NCI-H2227 treated with DMSO at 0.1 percent for 48 hours (cell line): ENCODE data around the gene SPIRE2.
"Not testable (repeated sequence)": the region's sequence is repeated elsewhere in the genome, so short reads cannot be mapped to it uniquely, and the experiment has no call there.

Source experiments
- DNase-seq: peaks from one replicate; lab custom pipeline; 2025; lab: John Stamatoyannopoulos, UW

Gene SPIRE2, protein sequence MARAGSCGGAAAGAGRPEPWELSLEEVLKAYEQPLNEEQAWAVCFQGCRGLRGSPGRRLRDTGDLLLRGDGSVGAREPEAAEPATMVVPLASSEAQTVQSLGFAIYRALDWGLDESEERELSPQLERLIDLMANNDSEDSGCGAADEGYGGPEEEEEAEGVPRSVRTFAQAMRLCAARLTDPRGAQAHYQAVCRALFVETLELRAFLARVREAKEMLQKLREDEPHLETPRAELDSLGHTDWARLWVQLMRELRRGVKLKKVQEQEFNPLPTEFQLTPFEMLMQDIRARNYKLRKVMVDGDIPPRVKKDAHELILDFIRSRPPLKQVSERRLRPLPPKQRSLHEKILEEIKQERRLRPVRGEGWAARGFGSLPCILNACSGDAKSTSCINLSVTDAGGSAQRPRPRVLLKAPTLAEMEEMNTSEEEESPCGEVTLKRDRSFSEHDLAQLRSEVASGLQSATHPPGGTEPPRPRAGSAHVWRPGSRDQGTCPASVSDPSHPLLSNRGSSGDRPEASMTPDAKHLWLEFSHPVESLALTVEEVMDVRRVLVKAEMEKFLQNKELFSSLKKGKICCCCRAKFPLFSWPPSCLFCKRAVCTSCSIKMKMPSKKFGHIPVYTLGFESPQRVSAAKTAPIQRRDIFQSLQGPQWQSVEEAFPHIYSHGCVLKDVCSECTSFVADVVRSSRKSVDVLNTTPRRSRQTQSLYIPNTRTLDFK

DNA sequence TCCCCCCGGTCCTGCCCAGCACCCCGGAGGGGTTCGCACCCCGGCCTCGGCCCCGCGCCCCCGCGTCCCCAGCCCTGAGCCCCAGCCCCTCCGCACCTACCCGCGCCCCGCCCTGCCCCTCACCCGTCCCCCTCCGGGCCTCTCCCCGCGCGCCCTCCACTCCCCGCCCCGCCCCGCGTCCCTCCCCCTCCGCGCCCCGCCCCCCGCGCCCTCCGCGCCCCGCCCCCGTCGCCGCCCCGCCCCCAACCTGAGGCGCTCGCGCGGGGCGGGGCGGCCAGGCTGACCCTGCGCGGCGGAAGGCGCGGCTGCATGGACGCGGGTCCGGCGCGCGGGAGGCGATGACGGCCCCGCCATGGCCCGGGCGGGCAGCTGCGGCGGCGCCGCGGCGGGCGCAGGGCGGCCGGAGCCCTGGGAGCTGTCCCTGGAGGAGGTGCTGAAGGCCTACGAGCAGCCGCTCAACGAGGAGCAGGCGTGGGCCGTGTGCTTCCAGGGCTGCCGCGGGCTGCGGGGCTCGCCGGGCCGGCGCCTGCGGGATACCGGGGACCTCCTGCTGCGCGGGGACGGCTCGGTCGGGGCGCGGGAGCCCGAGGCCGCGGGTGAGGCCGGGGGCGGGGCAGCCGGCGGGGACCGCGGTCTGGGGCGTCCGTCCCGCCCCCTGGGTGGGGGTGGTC, at the start of gene SPIRE2:
Gene SPIRE2 (plus strand): TSS at position 277 of the 671 bp plus-strand sequence. CDS start 76 bp downstream, at position 353.
- DNase-seq: no peak

DNA sequence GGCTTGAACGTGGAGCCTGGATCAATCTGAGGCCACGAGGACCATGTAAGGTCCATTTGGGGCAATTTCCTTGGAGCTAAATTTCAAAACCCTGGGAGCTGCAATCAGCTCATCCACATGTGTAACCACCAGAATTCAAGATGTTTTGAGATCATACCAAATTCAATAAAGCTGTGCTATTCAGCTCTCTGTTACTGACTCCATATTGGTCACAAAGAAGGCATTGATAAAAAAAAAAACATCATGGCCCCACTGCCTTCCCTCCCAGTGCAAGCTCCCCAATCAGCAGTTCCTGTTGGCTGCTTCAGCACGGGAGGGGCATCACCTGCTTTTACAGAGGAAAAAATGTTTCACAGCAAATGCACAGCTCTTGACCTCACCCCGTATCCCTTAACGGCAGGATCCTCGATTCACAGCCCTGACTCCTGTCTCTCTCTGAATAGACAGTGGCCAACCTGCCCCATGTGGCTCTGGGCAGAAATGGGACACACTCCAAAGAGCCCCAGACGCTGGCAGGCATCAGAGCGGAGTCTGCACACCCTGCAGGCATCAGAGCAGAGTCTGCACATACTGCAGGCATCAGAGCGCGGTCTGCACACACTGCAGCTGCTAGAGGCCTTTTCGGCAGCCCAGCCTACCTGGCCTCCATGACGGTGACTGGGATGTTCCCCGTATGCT, 48.9 kb upstream of the SPIRE2 start:
- peak; percentile 12 for DNase-seq

DNA sequence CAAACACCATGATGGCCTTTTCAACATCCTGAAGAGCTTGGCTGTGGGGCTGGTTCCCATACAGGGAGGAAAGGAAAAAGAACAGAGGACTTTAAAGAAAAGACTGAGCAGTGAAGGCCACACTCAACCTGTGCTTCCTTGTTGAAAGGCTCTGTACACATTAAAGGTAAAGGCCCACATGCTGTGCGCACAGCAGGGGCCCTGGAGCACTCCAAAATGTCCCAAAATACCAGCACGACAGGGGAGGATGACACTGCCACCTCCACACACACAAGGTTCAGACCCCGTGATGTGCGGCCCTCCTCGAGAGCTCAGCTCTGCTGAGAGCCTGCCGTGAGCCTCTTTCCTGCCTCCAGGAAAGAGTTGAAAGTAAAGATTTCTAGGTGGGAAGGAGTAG, 48.4 kb upstream of the SPIRE2 start:
- DNase-seq: no peak

DNA sequence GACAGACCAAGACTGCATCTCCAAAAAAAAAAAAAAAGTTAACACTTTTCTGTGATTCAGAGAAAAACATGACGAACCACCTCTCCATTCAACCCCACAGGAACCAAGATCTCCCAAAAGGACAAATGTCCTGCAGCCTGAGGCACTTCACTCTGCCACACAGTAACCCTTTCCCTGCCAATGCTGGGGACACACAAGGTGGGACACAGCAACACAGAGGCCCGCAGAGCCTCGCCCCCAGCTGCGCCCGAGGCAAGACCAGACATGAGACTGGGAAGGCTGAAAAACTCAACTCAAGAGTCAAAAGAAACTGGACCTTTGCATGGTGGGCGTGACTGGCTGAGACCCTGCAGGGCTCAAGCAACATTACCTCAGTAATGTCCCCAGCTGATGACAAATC, 45.8 kb upstream of the SPIRE2 start:
- DNase-seq: no peak

DNA sequence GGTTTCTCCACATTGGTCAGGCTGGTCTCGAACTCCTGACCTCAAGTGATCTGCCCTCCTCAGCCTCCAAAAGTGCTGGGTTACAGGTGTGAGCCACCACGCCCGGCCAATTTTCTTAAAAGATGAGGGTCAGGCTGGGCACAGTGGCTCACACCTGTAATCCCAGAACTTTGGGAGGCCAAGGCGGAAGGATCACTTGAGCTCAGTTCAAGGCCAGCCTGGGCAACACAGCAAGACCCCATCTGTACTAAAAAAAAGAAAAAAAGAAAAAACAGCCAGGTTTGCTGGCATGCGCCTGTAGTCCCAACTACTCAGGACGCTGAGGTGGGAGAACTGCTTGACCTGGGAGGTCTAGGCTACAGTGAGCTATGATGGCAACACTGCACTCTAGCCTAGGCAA, 44.3 kb upstream of the SPIRE2 start:
- DNase-seq: not testable (repeated sequence)

DNA sequence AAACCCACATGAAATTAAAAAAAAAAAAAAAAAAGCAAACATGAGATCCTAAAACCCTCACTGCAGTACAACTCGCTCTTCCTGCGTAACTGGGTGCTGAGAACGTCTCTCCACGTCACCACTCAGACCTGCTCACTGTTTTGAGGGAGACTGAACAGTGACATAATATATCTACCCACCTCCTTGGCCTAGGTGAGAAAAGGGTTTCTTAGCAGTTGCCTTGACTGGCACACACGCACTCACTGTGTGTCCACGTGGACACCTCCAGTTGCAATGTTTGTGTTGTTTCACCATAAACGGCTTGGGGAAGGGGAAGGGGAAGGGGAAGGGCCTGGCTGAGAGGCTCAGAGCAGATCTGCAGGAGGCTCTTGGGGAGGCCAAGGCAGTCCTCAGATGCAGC, 43.9 kb upstream of the SPIRE2 start:
- DNase-seq: no peak

DNA sequence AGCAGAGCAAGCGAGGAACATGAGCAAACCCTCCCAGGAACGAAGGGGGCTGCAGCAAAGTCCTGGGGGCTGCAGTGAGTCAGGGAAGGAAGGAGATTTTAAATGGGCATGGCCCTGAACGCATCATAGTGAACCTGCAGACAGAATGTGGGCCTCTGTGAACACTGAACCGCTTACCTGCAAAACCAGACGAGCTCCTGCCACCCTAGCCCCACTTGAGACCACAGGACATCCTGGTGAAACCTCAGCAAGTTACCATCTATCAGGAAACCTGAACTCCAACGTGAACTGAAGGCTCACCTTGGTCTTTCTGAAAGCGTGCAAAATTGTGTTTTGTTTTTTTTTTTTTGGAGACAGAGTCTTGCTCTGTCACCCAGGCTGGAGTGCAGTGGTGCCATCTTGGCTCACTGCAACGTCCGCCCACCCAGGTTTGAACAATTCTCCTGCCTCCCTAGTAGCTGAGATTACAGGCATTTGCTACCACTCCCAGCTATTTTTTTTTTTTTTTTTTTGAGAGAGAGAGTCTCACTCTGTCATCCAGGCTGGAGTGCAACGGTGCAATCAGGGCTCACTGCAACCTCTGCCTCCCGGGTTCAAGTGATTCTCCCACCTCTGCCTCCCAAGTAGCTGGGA, 42.6 kb upstream of the SPIRE2 start:
- DNase-seq: no peak

DNA sequence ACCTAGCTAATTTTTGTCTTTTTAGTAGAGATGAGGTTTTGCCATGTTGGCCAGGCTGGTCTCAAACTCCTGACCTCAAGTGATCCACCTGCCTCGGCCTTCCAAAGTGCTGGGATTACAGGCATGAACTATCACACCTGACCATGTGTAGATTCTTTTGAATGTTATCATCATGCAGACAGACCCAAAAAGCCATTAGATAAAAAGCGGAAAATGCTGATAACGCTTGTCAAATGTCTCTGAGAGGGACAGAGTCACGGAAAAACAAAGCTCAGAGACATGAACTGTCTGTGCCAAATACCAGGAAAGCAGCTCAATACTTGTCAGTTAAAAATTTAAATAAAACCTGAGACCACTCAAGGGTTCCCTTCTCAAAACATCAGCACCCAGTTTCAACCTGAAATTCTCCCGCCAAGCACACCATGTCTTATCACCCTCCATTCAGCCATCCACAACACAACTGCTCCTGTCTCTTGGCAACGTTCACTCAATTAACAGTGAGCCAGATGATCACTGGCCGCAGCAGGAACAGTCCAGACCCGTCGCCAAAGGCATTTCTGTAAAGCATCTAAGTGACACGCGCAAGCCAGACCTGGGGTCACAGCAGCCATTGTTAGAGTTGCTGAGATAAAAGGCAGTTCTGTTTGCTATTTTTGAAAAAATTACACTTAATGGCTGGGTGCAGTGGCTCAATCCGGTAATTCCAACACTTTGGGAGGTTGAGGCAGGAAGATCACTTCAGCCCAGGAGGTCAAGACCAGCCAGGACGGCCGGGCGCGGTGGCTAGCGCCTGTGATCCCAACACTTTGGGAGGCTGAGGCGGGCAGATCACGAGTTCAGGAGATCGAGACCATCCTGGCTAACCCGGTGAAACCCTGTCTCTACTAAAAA, 41.6 kb upstream of the SPIRE2 start:
- DNase-seq: peak; percentile 55

DNA sequence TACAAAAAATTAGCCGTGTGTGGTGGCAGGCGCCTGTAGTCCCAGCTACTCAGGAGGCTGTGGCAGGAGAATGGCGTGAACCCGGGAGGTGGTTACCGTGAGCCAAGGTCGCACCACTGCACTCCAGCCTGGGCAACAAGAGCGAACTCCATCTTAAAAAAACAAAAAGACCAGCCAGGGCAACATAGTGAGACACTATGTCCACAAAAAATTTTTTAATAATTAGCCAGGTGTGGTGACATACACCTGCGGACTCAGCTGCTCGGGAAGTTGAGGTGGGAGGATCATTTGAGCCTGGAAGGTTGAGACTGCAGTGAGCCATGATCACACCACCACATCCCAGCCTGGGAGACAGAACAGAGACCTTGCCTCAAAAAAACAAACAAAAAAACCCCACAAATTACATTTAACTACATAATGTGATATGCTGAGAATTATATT, 40.9 kb upstream of the SPIRE2 start:
- no peak for DNase-seq

DNA sequence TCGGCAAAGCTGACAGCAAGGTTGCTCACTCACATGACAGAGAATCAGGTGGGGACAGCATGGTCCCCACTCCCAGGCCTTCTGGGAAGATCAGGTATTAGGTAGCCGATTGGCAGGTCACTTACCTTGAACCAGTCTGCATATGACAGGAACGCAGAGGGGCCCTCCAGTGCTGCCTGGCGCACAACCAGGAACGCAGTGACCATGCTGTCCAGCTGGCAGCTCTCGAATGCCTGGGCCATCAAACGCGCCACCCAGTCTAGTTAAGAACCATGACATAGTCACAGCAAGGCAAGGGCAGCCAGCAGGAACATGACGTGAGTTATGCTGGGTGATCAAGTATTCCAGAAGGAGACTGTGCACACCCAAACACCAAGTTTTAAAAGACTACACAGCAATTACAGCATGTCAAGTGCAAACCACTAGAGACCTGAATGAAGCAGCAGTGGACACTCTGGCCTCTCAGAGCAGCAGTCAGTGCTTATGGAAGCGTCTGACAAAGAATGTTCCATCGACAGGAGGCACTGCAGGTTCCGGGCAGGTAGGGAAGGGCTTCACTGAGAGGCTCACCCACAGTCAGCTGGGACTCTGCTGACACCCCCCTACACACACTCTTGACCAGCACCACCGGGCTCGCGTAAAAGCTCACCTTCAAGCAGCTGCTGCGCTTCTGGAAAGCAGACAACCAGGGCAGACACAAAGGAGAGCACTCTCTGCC, 36.8 kb upstream of the SPIRE2 start:
- DNase-seq: no peak

DNA sequence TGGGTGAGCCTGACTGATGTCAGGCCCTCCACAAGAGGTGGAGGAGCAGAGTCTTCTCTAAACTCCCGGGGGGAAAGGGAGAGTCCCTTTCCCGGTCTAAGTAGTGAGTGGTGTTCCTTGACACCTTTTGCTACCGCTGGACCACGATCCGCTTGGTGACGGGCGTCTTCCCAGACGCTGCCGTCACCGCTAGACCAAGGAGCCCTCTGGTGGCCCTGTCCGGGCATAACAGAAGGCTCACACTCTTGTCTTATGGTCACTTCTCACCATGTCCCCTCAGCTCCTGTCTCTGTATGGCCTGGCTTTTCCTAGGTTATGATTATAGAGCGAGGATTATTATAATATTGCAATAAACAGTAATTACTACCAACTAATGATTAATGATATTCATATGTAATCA, 35.2 kb upstream of the SPIRE2 start:
- not testable (repeated sequence) for DNase-seq

DNA sequence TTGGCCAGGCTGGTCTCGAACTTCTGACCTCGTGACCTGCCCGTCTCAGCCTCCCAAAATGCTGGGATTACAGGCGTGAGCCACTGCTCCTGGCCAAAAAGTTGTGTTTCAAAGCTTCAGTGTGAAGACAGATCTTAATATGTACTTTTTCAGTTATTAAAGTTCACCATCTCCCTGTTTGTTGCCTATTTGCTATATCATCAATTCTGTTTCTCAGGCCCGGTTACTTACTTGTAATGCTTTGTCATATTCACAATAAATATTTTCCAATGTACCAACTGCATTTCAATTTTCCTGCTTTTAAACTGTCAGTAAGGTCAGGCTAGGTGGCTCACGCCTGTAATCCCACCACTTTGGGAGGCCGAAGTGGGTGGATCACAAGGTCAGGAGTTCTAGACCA, 34.3 kb upstream of the SPIRE2 start:
- no peak for DNase-seq

DNA sequence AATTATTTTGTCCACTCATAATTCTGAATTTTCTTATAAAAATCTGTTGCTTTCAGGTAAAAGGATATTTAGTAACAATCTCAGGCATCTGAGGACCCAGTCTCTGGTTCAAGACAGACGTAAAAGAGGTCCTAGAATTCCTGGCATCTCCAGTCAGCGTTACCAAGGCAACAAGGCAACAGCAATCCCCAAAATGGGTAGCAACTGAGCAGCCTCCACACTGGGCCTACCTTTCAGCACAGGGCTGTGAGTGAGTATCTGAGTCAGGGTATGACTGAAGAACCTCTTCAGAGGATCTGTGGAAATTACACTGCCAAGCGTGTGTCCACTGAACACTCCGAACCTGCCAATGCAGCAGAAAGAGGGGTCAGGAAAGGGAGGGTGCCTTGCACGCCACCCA, 32.6 kb upstream of the SPIRE2 start:
- no peak for DNase-seq

DNA sequence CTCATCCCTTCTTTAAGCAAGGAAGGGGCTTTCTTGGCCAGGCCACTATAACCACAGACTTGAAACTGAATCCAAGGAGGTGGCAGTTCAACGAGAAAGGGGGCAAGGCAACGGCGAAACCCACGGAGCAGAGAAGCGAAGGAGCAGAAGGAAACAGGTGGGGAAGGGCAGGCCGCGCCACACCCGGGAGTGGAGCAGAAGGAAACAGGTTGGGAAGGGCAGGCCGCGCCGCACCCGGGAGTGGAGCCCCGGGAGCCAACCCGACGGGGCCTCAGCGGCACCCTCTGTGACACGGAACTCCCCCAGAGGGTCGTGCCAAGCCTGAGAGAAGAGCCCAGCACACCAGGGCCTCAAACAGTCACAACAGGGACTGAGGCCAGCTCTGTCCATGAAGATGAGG, 32.2 kb upstream of the SPIRE2 start:
- DNase-seq: no peak

DNA sequence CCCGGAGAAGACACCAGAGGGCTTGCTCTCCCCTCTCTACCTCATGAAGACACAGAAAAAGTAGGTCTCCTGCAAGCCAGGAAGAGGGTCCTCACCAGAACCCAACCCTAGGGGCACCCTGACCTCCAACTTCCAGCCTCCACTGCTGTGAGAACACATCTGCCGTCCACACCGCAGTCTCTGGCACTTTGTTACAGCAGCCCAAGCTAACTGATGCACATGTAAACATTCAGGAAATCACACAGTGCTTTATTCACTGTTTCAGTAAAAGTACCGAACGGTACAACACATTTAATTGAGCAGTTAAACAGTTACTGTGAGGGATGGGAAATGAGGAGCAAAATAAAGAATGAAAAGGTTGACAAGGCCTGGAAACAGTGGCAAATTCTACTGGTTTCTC, 30.1 kb upstream of the SPIRE2 start:
- DNase-seq: no peak

DNA sequence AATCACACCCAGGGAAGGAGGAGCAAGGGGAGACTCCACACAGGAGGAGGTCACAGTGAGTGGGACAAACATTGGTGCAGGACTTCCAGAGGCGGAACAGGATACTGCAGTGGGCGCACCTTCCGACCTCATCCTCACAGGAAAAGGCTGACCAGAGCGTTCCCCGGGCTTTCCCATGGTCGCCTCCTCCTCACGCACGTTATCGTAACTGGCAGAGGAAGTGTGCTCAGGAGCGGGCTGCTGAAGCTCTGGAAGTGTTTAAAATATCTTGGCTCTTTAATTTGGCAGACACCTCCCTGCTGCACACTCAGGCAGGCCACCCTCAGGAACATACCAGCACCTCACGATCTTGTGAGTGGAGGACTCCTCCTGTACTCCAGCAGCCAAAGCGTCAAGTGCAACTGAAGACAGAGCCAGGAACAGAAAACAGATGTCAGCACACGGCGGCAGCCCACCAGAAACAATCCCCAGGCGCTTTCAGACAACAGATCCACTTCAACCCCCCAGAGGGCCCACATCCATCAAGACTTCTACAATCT, 29.4 kb upstream of the SPIRE2 start:
- DNase-seq: no peak

DNA sequence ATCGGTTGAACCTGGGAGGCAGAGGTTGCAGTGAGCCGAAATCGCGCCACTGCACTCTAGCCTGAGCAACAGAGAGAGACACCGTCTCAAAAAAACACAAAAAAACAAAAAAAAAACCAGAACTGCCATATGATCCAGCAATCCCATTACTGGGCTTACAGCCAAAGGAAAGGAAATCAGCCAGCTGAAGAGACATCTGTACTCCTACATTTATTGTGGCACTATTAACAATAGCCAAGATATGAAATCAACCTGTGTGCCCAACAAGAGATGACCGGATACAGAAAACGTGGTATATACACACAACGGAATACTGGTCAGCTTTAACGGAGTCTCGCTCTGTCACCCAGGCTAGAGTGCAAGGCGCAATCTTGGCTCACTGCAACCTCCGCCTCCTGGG, 26.5 kb upstream of the SPIRE2 start:
- no peak for DNase-seq

DNA sequence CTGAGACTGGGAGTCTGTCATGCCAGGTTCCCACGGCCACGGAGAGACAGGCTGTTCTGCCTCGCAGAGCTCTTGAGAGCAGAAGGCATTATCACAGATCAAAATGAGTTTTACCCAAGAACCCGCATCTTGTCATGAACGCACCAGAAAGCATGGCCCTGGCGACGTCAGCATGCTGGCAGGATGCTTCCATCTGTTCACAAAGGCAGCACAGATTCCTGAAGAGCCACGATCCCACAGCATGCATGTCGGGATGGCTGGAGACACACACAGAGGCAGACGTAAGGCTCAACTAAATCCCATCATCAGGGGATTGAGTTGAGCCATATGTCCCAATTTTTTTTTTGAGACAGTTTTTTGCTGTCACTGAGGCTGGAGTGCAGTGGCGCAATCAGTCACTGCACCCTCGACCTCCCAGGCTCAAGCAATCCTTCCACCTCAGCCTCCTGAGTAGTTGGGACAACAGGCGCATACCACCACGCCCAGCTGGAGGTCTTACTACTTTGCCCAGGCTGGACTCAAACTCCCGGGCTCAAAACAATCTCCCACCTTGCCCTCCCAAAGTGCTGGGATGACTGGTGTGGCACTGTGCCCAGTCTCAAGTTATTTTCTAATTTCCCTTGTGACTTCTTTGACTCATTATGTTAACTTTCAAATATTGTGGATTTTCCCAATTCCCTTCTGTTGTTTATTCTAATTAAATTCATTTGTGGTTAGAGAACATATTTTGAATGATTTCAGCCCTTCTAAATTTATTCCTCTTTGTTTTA, 23.0 kb upstream of the SPIRE2 start:
- no peak for DNase-seq

DNA sequence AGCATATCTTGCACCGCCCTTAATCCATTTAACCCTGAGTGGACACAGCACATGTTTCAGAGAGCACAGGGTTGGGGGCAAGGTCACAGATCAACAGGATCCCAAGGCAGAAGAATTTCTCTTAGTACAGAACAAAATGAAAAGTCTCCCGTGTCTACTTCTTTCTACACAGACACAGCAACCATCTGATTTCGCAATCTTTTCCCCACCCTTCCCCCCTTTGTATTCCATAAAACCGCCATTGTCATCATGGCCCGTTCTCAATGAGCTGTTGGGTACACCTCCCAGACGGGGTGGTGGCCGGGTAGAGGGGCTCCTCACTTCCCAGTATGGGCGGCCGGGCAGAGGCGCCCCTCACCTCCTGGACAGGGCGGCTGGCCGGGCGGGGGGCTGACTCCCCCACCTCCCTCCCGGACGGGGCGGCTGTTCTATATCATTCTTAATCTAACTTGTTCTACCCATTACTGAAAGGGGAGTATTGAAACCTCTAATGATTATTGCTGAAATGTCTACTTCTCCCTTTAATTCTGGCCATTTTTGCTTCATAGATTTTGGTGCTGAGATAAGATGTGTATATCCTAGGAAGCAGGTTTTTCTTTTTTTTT, 21.6 kb upstream of the SPIRE2 start:
- not testable (repeated sequence) for DNase-seq
